Islet of Langerhans (tissue), 1 donor: ENCODE results near the gene SZT2.
"Not testable (repeated sequence)": the region's sequence is repeated elsewhere in the genome, so short reads cannot be mapped to it uniquely, and the experiment has no call there.

Source experiments
- FAIRE-seq: peaks from one replicate; lab custom pipeline; 2011; peaks lifted over from hg19 to GRCh38; lab: Jason Lieb, UNC

SZT2 gene

GRCh38 chr1:43388613-43389012, 1.1 kb upstream of the SZT2 start:
- no peak for FAIRE-seq

GRCh38 chr1:43392702-43393101, 3.0 kb downstream of the SZT2 start:
- FAIRE-seq = no peak

- FAIRE-seq = no peak
Observed at GRCh38 chr1:43395523-43395922, 5.8 kb downstream of the SZT2 start.

DNA sequence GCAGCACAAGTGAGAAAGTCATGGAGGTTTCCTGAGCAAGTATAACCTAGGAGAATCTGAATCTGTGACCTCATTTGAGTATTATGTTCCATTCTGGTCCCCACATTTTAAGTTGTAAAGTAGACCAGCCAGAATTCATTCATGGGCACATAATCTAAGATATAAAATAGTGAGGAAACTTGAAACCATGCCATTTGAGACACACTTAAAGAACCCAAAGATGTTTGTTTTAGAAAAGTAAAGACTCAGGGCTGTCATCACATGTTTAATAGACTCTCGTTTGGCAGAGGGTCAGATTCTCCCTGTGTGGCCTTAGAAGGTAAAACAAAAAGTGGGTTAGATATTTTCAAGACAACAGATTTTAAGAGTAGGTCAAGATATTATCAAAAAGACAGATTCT, 6.4 kb downstream of the SZT2 start:
- FAIRE-seq = no peak

- FAIRE-seq = no peak
Observed at GRCh38 chr1:43398227-43398626, 8.5 kb downstream of the SZT2 start.

- not testable (repeated sequence) for FAIRE-seq
Observed at GRCh38 chr1:43400441-43400840, 10.7 kb downstream of the SZT2 start.

GRCh38 chr1:43402089-43402865, 12.6 kb downstream of the SZT2 start:
- no peak for FAIRE-seq

- FAIRE-seq = no peak
Observed at GRCh38 chr1:43404353-43404752, 14.7 kb downstream of the SZT2 start.

DNA sequence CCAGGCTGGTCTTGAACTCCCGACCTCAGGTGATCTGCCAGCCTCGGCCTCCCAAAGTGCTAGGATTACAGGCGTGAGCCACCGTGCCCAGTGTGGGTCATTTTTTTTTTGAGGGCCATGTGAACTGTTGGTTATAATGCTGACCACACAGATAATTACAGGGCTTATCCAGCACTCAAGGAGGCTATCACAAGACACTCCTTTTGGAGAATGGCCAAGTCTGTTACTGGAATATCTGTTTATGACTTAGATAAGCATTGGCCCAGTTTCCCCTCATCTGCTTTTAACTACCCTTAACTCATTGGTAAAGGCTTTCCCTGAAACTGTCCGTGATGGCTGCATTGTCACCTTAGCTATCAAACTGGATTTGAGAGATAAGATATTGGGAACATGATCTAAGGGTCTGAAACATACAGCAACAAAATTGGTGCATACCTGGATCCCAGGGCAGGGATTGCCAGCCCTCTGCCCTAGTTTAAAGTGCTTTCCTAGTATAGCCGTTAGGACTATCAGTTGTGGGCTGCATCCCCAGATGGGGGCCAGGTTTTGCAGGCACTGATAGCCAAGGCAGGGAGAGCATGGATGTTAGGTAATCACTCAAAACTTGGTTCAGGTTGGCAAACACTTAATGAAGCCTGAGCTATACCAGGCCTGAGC, 15.6 kb downstream of the SZT2 start:
- FAIRE-seq = no peak

DNA sequence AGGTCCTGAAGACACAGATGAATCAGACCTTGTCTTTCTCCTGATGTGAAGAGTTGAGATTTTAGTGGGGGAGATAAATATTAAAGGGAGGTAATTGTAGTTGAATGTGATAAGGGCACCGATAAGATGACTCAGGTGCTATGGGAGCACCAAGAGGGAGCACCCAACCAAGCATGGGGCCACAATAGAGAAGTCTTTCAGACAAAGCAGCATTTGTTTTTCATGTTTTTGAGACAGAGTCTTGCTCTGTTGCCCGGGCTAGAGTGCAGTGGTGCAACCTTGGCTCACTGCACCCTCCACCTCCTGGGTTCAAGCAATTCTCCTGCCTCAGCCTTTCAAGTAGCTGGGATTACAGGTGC, 16.2 kb downstream of the SZT2 start:
- FAIRE-seq = no peak

- FAIRE-seq = no peak
Observed at GRCh38 chr1:43410571-43410970, 20.9 kb downstream of the SZT2 start.

GRCh38 chr1:43413426-43413825, 23.7 kb downstream of the SZT2 start:
- not testable (repeated sequence) for FAIRE-seq

DNA sequence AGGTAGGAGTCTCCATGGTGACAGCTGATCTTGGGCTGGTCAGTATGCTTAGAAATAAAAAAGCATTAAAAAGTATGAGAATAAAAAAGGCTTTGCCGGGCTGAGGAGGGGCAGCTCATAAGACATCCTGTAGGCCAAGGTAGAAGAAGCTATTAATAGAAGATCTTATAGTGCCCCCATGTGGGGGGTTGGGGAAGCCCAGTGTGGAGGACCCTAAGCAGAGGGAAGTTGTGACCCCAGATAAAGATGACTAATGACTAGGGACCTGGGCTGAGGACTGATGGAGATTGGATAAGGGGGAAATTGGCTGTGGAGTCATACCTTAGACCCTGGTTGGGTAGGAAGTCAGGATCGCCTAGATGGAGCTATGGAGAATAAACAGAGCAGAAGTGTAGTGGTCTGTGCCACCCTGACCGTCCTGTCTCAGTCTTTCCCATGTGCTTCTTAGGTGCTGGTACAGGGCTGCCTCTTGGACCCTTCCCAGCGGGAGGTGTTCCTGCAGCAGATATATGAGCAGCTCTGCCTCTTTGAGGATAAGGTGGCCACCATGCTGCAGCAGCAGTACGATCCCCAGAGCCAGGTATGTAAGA, 25.0 kb downstream of the SZT2 start:
- FAIRE-seq = no peak

- no peak for FAIRE-seq
Observed at GRCh38 chr1:43415901-43416300, 26.2 kb downstream of the SZT2 start.

- FAIRE-seq = no peak
Observed at GRCh38 chr1:43418858-43419257, 29.2 kb downstream of the SZT2 start.

DNA sequence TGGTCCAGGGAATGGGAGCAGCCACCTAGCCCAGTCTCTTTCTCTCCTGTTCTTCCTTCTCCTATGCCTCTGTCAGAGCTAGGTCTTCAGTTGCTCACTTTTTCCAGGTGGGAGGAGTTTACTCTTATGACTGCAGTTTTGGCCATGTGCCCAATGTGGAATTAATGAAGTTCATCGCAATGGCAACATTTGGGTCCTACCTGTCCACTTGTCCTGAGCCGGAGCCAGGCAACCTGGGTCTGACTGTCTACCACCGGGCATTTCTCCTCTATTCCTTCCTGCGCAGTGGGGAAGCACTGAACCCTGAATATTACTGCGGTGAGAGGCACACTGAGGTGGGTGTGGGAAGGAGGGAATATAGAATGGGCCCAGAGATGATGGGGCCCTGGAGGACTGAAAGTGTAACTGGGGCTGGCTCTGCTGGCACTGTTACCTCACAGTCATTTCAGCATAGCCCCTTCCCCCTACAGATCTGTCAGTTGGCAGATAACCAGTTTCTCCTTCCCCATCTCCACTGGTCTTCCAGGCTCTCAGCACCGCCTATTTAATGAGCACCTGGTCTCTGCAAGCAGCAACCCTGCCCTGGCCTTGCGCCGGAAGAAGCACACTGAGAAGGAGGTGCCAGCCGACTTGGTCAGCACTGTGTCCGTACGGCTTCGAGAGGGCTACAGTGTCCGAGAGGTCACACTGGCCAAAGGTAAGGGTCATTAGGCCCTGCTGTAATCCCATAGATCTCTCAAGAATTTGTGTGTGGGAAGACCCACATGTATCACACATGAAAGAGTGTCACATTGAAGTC, 30.1 kb downstream of the SZT2 start:
- no peak for FAIRE-seq

DNA sequence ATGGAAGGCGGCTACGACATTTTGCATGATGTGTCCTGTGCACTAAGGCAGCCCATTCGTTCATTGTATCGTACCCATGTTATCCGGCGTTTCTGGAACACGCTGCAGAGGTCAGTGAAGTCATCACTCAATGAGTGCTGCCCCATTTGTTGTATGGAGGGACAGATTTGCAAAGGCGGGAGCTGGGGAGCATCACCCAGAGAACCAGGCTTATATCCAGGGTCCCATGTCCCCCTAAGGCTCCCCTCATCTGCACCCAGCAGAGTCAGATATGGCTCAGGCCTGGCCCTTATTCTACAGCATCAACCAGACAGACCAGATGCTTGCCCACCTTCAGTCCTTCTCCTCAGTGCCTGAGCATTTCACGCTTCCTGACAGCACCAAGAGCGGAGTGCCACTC, 31.2 kb downstream of the SZT2 start:
- no peak for FAIRE-seq

GRCh38 chr1:43421396-43421795, 31.7 kb downstream of the SZT2 start:
- FAIRE-seq = no peak

GRCh38 chr1:43421976-43422750, 32.5 kb downstream of the SZT2 start:
- FAIRE-seq = no peak

- no peak for FAIRE-seq
Observed at GRCh38 chr1:43422995-43423671, 33.4 kb downstream of the SZT2 start.
